Measurements from ENCODE around the gene NLRP5. TPM values are rescaled to one million over a fixed set of nuclear protein-coding genes. Genes with fewer than 3 reads are reported as not detected.
"Not testable (repeated sequence)": the region's sequence is repeated elsewhere in the genome, so short reads cannot be mapped to it uniquely, and the experiment has no call there.

Gene NLRP5
- total RNA-seq, 2 donors from 2014 or later = not detected

GRCh38 chr19:56091066-56091490, 104.5 kb downstream of the NLRP5 start:
- Mint-ChIP-seq H3K27ac (peak overlapping the region in 1 of 2 donors; percentile 78), H3K36me3 (peaks cover 0 to 34% of the 10 kb centered on the region in 2 donors), H3K9me3 (peaks cover 0 to 7% of the 10 kb centered on the region in 2 donors)
- DNase-seq (ENCODE audit: low spot score in 2 of 2) (no peak), ATAC-seq (no peak)

GRCh38 chr19:56091751-56092546, 105.4 kb downstream of the NLRP5 start:
- DNase-seq (ENCODE audit: low spot score in 2 of 2) (no peak), ATAC-seq (no peak)
- peaks cover 0 to 34% of the 10 kb centered on the region in 2 donors for H3K36me3 Mint-ChIP-seq
- H3K27ac Mint-ChIP-seq = no peak overlapping the region
- H3K9me3 Mint-ChIP-seq = peaks cover 0 to 7% of the 10 kb centered on the region in 2 donors

- Mint-ChIP-seq H3K36me3 (peaks cover 0 to 34% of the 10 kb centered on the region in 2 donors), H3K9me3 (peaks cover 0 to 7% of the 10 kb centered on the region in 2 donors), H3K27ac (no peak overlapping the region)
- ATAC-seq (no peak), DNase-seq (ENCODE audit: low spot score in 2 of 2) (no peak)
Measured at GRCh38 chr19:56092685-56093631, 106.4 kb downstream of the NLRP5 start.

GRCh38 chr19:56094449-56094848, 107.9 kb downstream of the NLRP5 start:
- DNase-seq (ENCODE audit: low spot score in 2 of 2) = no peak
- ATAC-seq = no peak
- Mint-ChIP-seq H3K9me3 (peaks cover 0 to 7% of the 10 kb centered on the region in 2 donors), H3K27ac (no peak overlapping the region), H3K36me3 (peaks cover 0 to 34% of the 10 kb centered on the region in 2 donors)

- ATAC-seq (no peak), DNase-seq (ENCODE audit: low spot score in 2 of 2) (no peak)
- Mint-ChIP-seq H3K36me3 (peaks cover 0 to 34% of the 10 kb centered on the region in 2 donors), H3K27ac (no peak overlapping the region), H3K9me3 (peaks cover 0 to 7% of the 10 kb centered on the region in 2 donors)
Measured at GRCh38 chr19:56096665-56097064, 110.1 kb downstream of the NLRP5 start.

- peaks cover 0 to 7% of the 10 kb centered on the region in 2 donors for H3K9me3 Mint-ChIP-seq
Measured at GRCh38 chr19:56097306-56097705, 110.7 kb downstream of the NLRP5 start.

GRCh38 chr19:56097776-56098175, 111.2 kb downstream of the NLRP5 start:
- no peak for DNase-seq (ENCODE audit: low spot score in 2 of 2)
- Mint-ChIP-seq H3K9me3 (peaks cover 0 to 4% of the 10 kb centered on the region in 2 donors), H3K36me3 (peaks cover 0 to 30% of the 10 kb centered on the region in 2 donors), H3K27ac (no peak overlapping the region)
- no peak for ATAC-seq

More at GRCh38 chr19:56097306-56097705, 110.7 kb downstream of the NLRP5 start:
- no peak for ATAC-seq
- DNase-seq (ENCODE audit: low spot score in 2 of 2) = no peak
- Mint-ChIP-seq H3K36me3 (peaks cover 0 to 34% of the 10 kb centered on the region in 2 donors), H3K27ac (no peak overlapping the region)

GRCh38 chr19:56098237-56098636, 111.7 kb downstream of the NLRP5 start:
- not testable (repeated sequence) for ATAC-seq; H3K27ac Mint-ChIP-seq; H3K9me3 Mint-ChIP-seq; DNase-seq (ENCODE audit: low spot score in 2 of 2)
- peaks cover 0 to 25% of the 10 kb centered on the region in 2 donors for H3K36me3 Mint-ChIP-seq

GRCh38 chr19:56098731-56099568, 112.4 kb downstream of the NLRP5 start:
- H3K27ac Mint-ChIP-seq = peak overlapping the region in 1 of 2 donors; percentile 12
- ATAC-seq (no peak), DNase-seq (ENCODE audit: low spot score in 2 of 2) (no peak)
- no peaks in the 10 kb centered on the region for H3K9me3 Mint-ChIP-seq
- peaks cover 0 to 18% of the 10 kb centered on the region in 2 donors for H3K36me3 Mint-ChIP-seq

GRCh38 chr19:56099638-56100539, 113.3 kb downstream of the NLRP5 start:
- ATAC-seq = no peak
- no peak for DNase-seq (ENCODE audit: low spot score in 2 of 2)
- H3K27ac Mint-ChIP-seq = peak overlapping the region in 1 of 2 donors; percentile 12
- peaks cover 0 to 10% of the 10 kb centered on the region in 2 donors for H3K36me3 Mint-ChIP-seq
- no peaks in the 10 kb centered on the region for H3K9me3 Mint-ChIP-seq

- peak overlapping the region in 1 of 2 donors; percentile 36 for H3K27ac Mint-ChIP-seq
Measured at GRCh38 chr19:56101095-56101494, 114.5 kb downstream of the NLRP5 start.

GRCh38 chr19:56101746-56102535, 115.4 kb downstream of the NLRP5 start:
- peak overlapping the region in 1 of 2 donors; percentile 36 for H3K27ac Mint-ChIP-seq
- no peak for ATAC-seq
- peaks cover 0 to 5% of the 10 kb centered on the region in 2 donors for H3K36me3 Mint-ChIP-seq

More at GRCh38 chr19:56101095-56101494, 114.5 kb downstream of the NLRP5 start:
- H3K9me3 Mint-ChIP-seq = no peaks in the 10 kb centered on the region
- ATAC-seq (no peak), DNase-seq (ENCODE audit: low spot score in 2 of 2) (no peak)
- peaks cover 0 to 2% of the 10 kb centered on the region in 2 donors for H3K36me3 Mint-ChIP-seq

GRCh38 chr19:56103027-56103614, 116.5 kb downstream of the NLRP5 start:
- ATAC-seq (no peak), DNase-seq (ENCODE audit: low spot score in 2 of 2) (no peak)
- Mint-ChIP-seq H3K36me3 (peaks cover 0 to 5% of the 10 kb centered on the region in 2 donors), H3K9me3 (no peaks in the 10 kb centered on the region), H3K27ac (no peak overlapping the region)

More at GRCh38 chr19:56101746-56102535, 115.4 kb downstream of the NLRP5 start:
- no peak for DNase-seq (ENCODE audit: low spot score in 2 of 2)
- no peaks in the 10 kb centered on the region for H3K9me3 Mint-ChIP-seq

GRCh38 chr19:56104423-56104822, 117.8 kb downstream of the NLRP5 start:
- H3K27ac Mint-ChIP-seq = no peak overlapping the region
- DNase-seq (ENCODE audit: low spot score in 2 of 2) (no peak), ATAC-seq (no peak)
- no peaks in the 10 kb centered on the region for H3K9me3 Mint-ChIP-seq
- peaks cover 0 to 5% of the 10 kb centered on the region in 2 donors for H3K36me3 Mint-ChIP-seq

All from activated naive CD4-positive, alpha-beta T cell treated with anti-CD3 and anti-CD28 coated beads, Interleukin-2, amount 50 U/mL, for 72 hours (primary cell).